ENCODE results near the gene MRPL33. TPM values are rescaled to one million over a fixed set of nuclear protein-coding genes. Genes with fewer than 3 reads are reported as not detected.

MRPL33 gene
- polyA plus RNA-seq, 1 donor from 2014 or later = 406 TPM

GRCh38 chr2:27811768-27812167 is 40.2 kb downstream of the MRPL33 start:
- Histone ChIP-seq H3K27me3 (ENCODE audit: insufficient read depth, low read depth, low read length) (no peaks in the 10 kb centered on the region), H3K9ac (ENCODE audit: low read length) (no peak overlapping the region), H3K4me2 (ENCODE audit: low read length) (no peak overlapping the region), H3K9me3 (ENCODE audit: low read length) (no peaks in the 10 kb centered on the region), H3K27ac (ENCODE audit: low read length) (no peak overlapping the region), H4K20me1 (ENCODE audit: insufficient read depth) (no peaks in the 10 kb centered on the region), H3K4me3 (ENCODE audit: low read length) (no peak overlapping the region), H3K36me3 (ENCODE audit: insufficient read depth, low read length) (no peaks in the 10 kb centered on the region), H3K9me2 (ENCODE audit: insufficient read depth, low read length) (no peaks in the 10 kb centered on the region), H2AFZ (ENCODE audit: low read depth, low read length) (no peak overlapping the region), H3F3A (ENCODE audit: insufficient read depth, low read length, poor library complexity, severe bottlenecking) (no peaks in the 10 kb centered on the region), H3K79me2 (replicated peaks; ENCODE audit: insufficient read depth, low read length) (no peaks in the 10 kb centered on the region)
- TF ChIP-seq SMC3 (conservative IDR thresholded peaks at IDR 0.05; ENCODE audit: poor library complexity) = no peak
- no peak for TF ChIP-seq EP300 (conservative IDR thresholded peaks at IDR 0.05; ENCODE audit: poor library complexity, severe bottlenecking)
- no peak for TF ChIP-seq TAF1 (IDR thresholded peaks at IDR 0.05; ENCODE audit: low read depth)
- TF ChIP-seq MXI1 (conservative IDR thresholded peaks at IDR 0.05; ENCODE audit: poor library complexity, severe bottlenecking) = no peak
- TF ChIP-seq POLR2AphosphoS5 (IDR thresholded peaks at IDR 0.05) = no peak
- TF ChIP-seq CTCF (IDR thresholded peaks at IDR 0.05; ENCODE audit: poor library complexity, severe bottlenecking) = no peak

- H3K9me2 ChIP-seq (ENCODE audit: insufficient read depth, low read length) = no peaks in the 10 kb centered on the region
- no peak overlapping the region for H3K9ac ChIP-seq (ENCODE audit: low read length)
- no peaks in the 10 kb centered on the region for H3K36me3 ChIP-seq (ENCODE audit: insufficient read depth, low read length)
- no peaks in the 10 kb centered on the region for H3K79me2 ChIP-seq (replicated peaks; ENCODE audit: insufficient read depth, low read length)
- no peaks in the 10 kb centered on the region for H3K9me3 ChIP-seq (ENCODE audit: low read length)
- H3K27ac ChIP-seq (ENCODE audit: low read length) = no peak overlapping the region
- no peak overlapping the region for H3K4me2 ChIP-seq (ENCODE audit: low read length)
- H2AFZ ChIP-seq (ENCODE audit: low read depth, low read length) = no peak overlapping the region
- no peak overlapping the region for H3K4me3 ChIP-seq (ENCODE audit: low read length)
- no peaks in the 10 kb centered on the region for H3K27me3 ChIP-seq (ENCODE audit: insufficient read depth, low read depth, low read length)
- no peaks in the 10 kb centered on the region for H4K20me1 ChIP-seq (ENCODE audit: insufficient read depth)
- TF ChIP-seq SMC3 (conservative IDR thresholded peaks at IDR 0.05; ENCODE audit: poor library complexity) = no peak
- no peak for TF ChIP-seq RAD21 (conservative IDR thresholded peaks at IDR 0.05)
- TF ChIP-seq EZH2 (IDR thresholded peaks at IDR 0.05; ENCODE audit: borderline replicate concordance, insufficient read depth, low read length, poor library complexity, severe bottlenecking) = no peak
- no peak for TF ChIP-seq MXI1 (conservative IDR thresholded peaks at IDR 0.05; ENCODE audit: poor library complexity, severe bottlenecking)
- no peak for TF ChIP-seq POLR2AphosphoS5 (IDR thresholded peaks at IDR 0.05)
- no peak for TF ChIP-seq CTCF (IDR thresholded peaks at IDR 0.05; ENCODE audit: poor library complexity, severe bottlenecking)
- no peak for TF ChIP-seq TAF1 (IDR thresholded peaks at IDR 0.05; ENCODE audit: low read depth)
- no peak for TF ChIP-seq REST (IDR thresholded peaks at IDR 0.05; ENCODE audit: borderline replicate concordance)
- TF ChIP-seq EP300 (conservative IDR thresholded peaks at IDR 0.05; ENCODE audit: poor library complexity, severe bottlenecking) = no peak
- H3F3A ChIP-seq (ENCODE audit: insufficient read depth, low read length, poor library complexity, severe bottlenecking) = no peaks in the 10 kb centered on the region
Observed at GRCh38 chr2:27814758-27815157, 43.2 kb downstream of the MRPL33 start.

Measured in neural cell (in vitro differentiated cells).